ENCODE results near the gene TOB2.
A peak's percentile ranks its signal among the peaks of the same experiment; 100 is the strongest.
"Not testable (repeated sequence)": the region's sequence is repeated elsewhere in the genome, so short reads cannot be mapped to it uniquely, and the experiment has no call there.

Gene TOB2

GRCh38 chr22:41425660-41426365, 20.8 kb downstream of the TOB2 start:
- no peak for DNase-seq

- no peak for DNase-seq
These were observed 27.9 kb downstream of the TOB2 start for GRCh38 chr22:41418717-41419116.

- no peak for DNase-seq
These were observed 28.8 kb downstream of the TOB2 start for GRCh38 chr22:41417622-41418390.

- no peak for DNase-seq
These were observed 31.0 kb downstream of the TOB2 start for GRCh38 chr22:41415554-41415953.

- DNase-seq = no peak
These were observed 35.4 kb downstream of the TOB2 start for GRCh38 chr22:41411021-41411851.

GRCh38 chr22:41410311-41410751, 36.3 kb downstream of the TOB2 start:
- DNase-seq = no peak

- DNase-seq = no peak
These were observed 37.9 kb downstream of the TOB2 start for GRCh38 chr22:41408665-41409064.

- no peak for DNase-seq
These were observed 39.2 kb downstream of the TOB2 start for GRCh38 chr22:41407433-41407832.

GRCh38 chr22:41406410-41406809, 40.2 kb downstream of the TOB2 start:
- no peak for DNase-seq

GRCh38 chr22:41405588-41405987, 41.0 kb downstream of the TOB2 start:
- DNase-seq = no peak

- DNase-seq = peak; percentile 87
These were observed 42.9 kb downstream of the TOB2 start for GRCh38 chr22:41403532-41404318.

GRCh38 chr22:41402851-41403250, 43.8 kb downstream of the TOB2 start:
- DNase-seq = not testable (repeated sequence)

GRCh38 chr22:41401781-41402648, 44.6 kb downstream of the TOB2 start:
- no peak for DNase-seq

GRCh38 chr22:41398921-41399320, 47.7 kb downstream of the TOB2 start:
- DNase-seq = no peak

GRCh38 chr22:41397143-41397811, 49.3 kb downstream of the TOB2 start:
- DNase-seq = no peak

- no peak for DNase-seq
These were observed 50.9 kb downstream of the TOB2 start for GRCh38 chr22:41395531-41396240.

- no peak for DNase-seq
These were observed 52.6 kb downstream of the TOB2 start for GRCh38 chr22:41394012-41394356.

GRCh38 chr22:41387341-41387740, 59.3 kb downstream of the TOB2 start:
- no peak for DNase-seq

GRCh38 chr22:41384128-41384527, 62.5 kb downstream of the TOB2 start:
- DNase-seq = no peak
